Osteoblast (primary cell): Measurements from ENCODE around the gene CSF2RB. TPM values are rescaled to one million over a fixed set of nuclear protein-coding genes. Genes with fewer than 3 reads are reported as not detected.

Experiments used
- DNase-seq: peaks from one replicate; pipeline ENCODE4 v3.0.0; 2011; ENCODE audit warnings: low spot score, mixed read lengths; ENCODE audit not compliant: insufficient read length; ENCODE audit errors: missing footprints
- H2AFZ ChIP-seq: 2 replicates; pipeline ENCODE4 v1.6.0; 2011; ENCODE audit warnings: mild to moderate bottlenecking, low read length
- H3K27ac ChIP-seq: 2 replicates; pipeline ENCODE4 v1.5.1; 2011; ENCODE audit warnings: mild to moderate bottlenecking, low read depth, low read length, moderate library complexity
- H3K27me3 ChIP-seq: 2 replicates; pipeline ENCODE4 v1.6.0; 2012; ENCODE audit warnings: mild to moderate bottlenecking, control low read depth, inconsistent platforms, low read length, moderate library complexity; ENCODE audit not compliant: insufficient read depth
- H3K36me3 ChIP-seq: 2 replicates; pipeline ENCODE4 v1.5.1; 2011; ENCODE audit warnings: mild to moderate bottlenecking, low read length, control low read depth, moderate library complexity; ENCODE audit not compliant: insufficient read depth
- H3K4me1 ChIP-seq: 2 replicates; pipeline ENCODE4 v1.5.1; 2011; ENCODE audit warnings: mild to moderate bottlenecking, low read length, control low read depth, moderate library complexity; ENCODE audit not compliant: insufficient read depth
- H3K4me2 ChIP-seq: 2 replicates; pipeline ENCODE4 v1.6.0; 2011; ENCODE audit warnings: mild to moderate bottlenecking, low read length; ENCODE audit not compliant: insufficient read depth
- H3K4me3 ChIP-seq: fragments of 200-600 bp; sonication (generic); 3 replicates; pipeline ENCODE4 v1.5.1; 2012; ENCODE audit warnings: mild to moderate bottlenecking, low read length, inconsistent platforms; ENCODE audit not compliant: insufficient read depth
- H3K79me2 ChIP-seq: 2 replicates; pipeline ENCODE4 v1.6.0; 2012; ENCODE audit warnings: mild to moderate bottlenecking, low read length, control low read depth, inconsistent platforms; ENCODE audit not compliant: insufficient read depth
- H3K9me3 ChIP-seq: 2 replicates; pipeline ENCODE4 v1.5.1; 2011; ENCODE audit warnings: low read depth, low read length, control low read depth
- H4K20me1 ChIP-seq: 2 replicates; pipeline ENCODE4 v1.6.0; 2012; ENCODE audit warnings: mild to moderate bottlenecking, low read length, control low read depth; ENCODE audit not compliant: insufficient read depth
- CTCF ChIP-seq: IDR thresholded peaks from 2 replicates; pipeline ENCODE4 v1.5.1; 2011; ENCODE audit warnings: mild to moderate bottlenecking, low read depth, low read length, moderate library complexity; ENCODE audit errors: extremely low read depth
- total RNA-seq: library from RNA; depleted of rRNA; stranded (reverse); fragments of >200 nt; gene quantifications from 2 replicates; pipeline ENCODE4 v1.2.3, GENCODE V29; 2012

The CSF2RB gene
- total RNA-seq, 1 donor = 1.1 TPM

DNA sequence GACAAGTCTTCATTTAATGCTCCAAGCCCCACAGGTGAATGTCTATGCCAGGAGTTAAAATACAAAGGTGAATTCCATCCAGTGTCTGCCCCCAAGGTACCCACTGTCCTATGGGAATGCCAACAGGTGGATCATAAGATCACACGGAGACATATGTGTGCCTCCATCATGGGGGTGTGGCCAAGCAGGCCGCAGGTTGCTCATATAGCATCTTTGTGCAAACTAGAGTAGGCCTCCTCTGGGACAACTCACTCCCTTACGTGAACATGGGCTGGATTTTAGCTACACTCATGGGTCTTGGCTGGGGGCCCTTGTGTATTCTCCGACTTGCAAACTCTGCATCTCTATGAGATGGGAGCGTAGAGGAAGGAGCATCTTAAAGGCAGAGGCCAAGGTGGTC, 45.7 kb upstream of the CSF2RB start:
- H3K9me3 ChIP-seq = no peaks in the 10 kb centered on the region
- no peak overlapping the region for H2AFZ ChIP-seq
- no peaks in the 10 kb centered on the region for H4K20me1 ChIP-seq
- H3K27me3 ChIP-seq = peaks cover 12% of the 10 kb centered on the region
- no peak for TF ChIP-seq CTCF
- H3K36me3 ChIP-seq = no peaks in the 10 kb centered on the region
- H3K79me2 ChIP-seq = no peaks in the 10 kb centered on the region
- no peak overlapping the region for H3K27ac ChIP-seq
- DNase-seq = no peak
- H3K4me3 ChIP-seq = no peak overlapping the region
- H3K4me1 ChIP-seq = no peaks in the 10 kb centered on the region
- no peak overlapping the region for H3K4me2 ChIP-seq

GRCh38 chr22:36868546-36869181, 44.8 kb upstream of the CSF2RB start:
- no peak overlapping the region for H2AFZ ChIP-seq
- no peak for TF ChIP-seq CTCF
- no peak for DNase-seq
- peaks cover 6% of the 10 kb centered on the region for H3K4me1 ChIP-seq
- H3K79me2 ChIP-seq = no peaks in the 10 kb centered on the region
- no peak overlapping the region for H3K27ac ChIP-seq
- no peak overlapping the region for H3K4me3 ChIP-seq
- H4K20me1 ChIP-seq = no peaks in the 10 kb centered on the region
- H3K36me3 ChIP-seq = no peaks in the 10 kb centered on the region
- H3K27me3 ChIP-seq = peaks cover 12% of the 10 kb centered on the region
- no peak overlapping the region for H3K4me2 ChIP-seq
- no peaks in the 10 kb centered on the region for H3K9me3 ChIP-seq

DNA sequence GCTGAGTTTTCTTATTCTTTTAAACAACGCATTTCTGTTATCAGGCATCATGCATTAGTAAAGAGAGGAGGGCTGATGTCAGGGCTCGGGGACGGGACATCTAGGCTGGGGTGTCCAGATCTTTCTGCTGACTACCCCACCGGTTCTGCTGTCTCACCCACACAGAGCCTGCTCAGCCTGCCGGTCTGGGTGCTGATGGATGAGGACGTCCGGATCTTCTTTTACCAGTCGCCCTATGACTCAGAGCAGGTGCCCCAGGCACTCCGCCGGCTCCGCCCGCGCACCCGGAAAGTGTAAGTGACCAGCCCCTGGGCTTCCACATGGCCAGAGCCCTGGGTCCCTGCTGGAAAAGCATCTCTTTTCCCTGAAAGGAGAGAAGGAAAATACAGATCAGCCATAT, 43.2 kb upstream of the CSF2RB start:
- Histone ChIP-seq H3K4me1 (peaks cover 15% of the 10 kb centered on the region), H3K4me2 (no peak overlapping the region), H2AFZ (no peak overlapping the region), H3K79me2 (no peaks in the 10 kb centered on the region), H3K9me3 (no peaks in the 10 kb centered on the region), H3K36me3 (no peaks in the 10 kb centered on the region), H3K27me3 (peaks cover 12% of the 10 kb centered on the region), H3K27ac (no peak overlapping the region), H3K4me3 (no peak overlapping the region), H4K20me1 (no peaks in the 10 kb centered on the region)
- no peak for TF ChIP-seq CTCF
- no peak for DNase-seq

DNA sequence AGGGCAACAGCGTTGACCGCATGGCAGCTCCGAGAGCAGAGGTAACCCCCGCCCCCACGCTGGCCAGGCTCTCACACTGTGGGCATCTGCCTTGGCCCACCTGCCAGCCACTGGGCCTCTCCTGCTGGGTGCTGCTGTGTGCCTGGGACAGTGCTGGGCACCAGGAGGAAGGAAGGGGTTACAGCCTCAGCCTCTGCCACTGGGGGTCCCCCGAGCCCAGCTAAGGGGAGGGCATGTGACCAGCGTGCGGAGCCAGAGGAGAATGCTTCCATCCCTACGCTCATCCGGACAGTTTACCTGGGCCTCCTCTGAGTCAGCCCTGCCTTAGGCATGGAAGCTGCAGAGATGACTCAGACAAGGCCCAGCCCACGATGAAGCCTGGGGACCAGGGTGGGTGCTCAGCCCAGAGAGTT, 41.8 kb upstream of the CSF2RB start:
- no peak for DNase-seq

More for the DNA sequence above, 41.8 kb upstream of the CSF2RB start:
- Histone ChIP-seq H3K79me2 (no peaks in the 10 kb centered on the region), H4K20me1 (no peaks in the 10 kb centered on the region), H2AFZ (no peak overlapping the region), H3K9me3 (no peaks in the 10 kb centered on the region), H3K4me3 (no peak overlapping the region), H3K4me1 (peaks cover 15% of the 10 kb centered on the region), H3K36me3 (no peaks in the 10 kb centered on the region), H3K4me2 (no peak overlapping the region), H3K27ac (no peak overlapping the region), H3K27me3 (peaks cover 7% of the 10 kb centered on the region)
- no peak for TF ChIP-seq CTCF
